HG03354 (cell line): ENCODE data around the gene RABL2A.
"Not testable (repeated sequence)": the region's sequence is repeated elsewhere in the genome, so short reads cannot be mapped to it uniquely, and the experiment has no call there.

Experiments used
- ATAC-seq: cut with Tn5 transposase; IDR thresholded peaks from one replicate; pipeline ENCODE4 v1.9.1; 2021; ENCODE audit warnings: mild to moderate bottlenecking; ENCODE audit not compliant: unreplicated experiment, poor library complexity, severe bottlenecking

Gene RABL2A

GRCh38 chr2:113676623-113677266 is 49.7 kb downstream of the RABL2A start:
- ATAC-seq = no peak

GRCh38 chr2:113677330-113677729 is 50.3 kb downstream of the RABL2A start:
- no peak for ATAC-seq

GRCh38 chr2:113679457-113679856 is 52.4 kb downstream of the RABL2A start:
- no peak for ATAC-seq

- ATAC-seq = no peak
These were observed 58.4 kb downstream of the RABL2A start for GRCh38 chr2:113685471-113685870.

GRCh38 chr2:113686537-113686936 is 59.5 kb downstream of the RABL2A start:
- ATAC-seq = no peak

GRCh38 chr2:113690871-113691270 is 63.8 kb downstream of the RABL2A start:
- ATAC-seq = not testable (repeated sequence)
